ENCODE data around the gene VWA1.
"Not testable (repeated sequence)": the region's sequence is repeated elsewhere in the genome, so short reads cannot be mapped to it uniquely, and the experiment has no call there.

VWA1 gene

GRCh38 chr1:1402901-1403392 is 32.5 kb upstream of the VWA1 start:
- not testable (repeated sequence) for DNase-seq (ENCODE audit: low spot score)

- DNase-seq (ENCODE audit: low spot score) = no peak
These were observed 31.8 kb upstream of the VWA1 start for GRCh38 chr1:1403653-1404052.

GRCh38 chr1:1406101-1406820 is 29.2 kb upstream of the VWA1 start:
- no peak for DNase-seq (ENCODE audit: low spot score)

- DNase-seq (ENCODE audit: low spot score) = peak; percentile 93
These were observed 28.5 kb upstream of the VWA1 start, which contains the start of gene MRPL20 for GRCh38 chr1:1406821-1407635. MRPL20 (minus strand) TSS chr1:1407293; CDS start chr1:1407217, 76 bp downstream.

GRCh38 chr1:1407636-1408318 is 27.7 kb upstream of the VWA1 start:
- no peak for DNase-seq (ENCODE audit: low spot score)

- not testable (repeated sequence) for DNase-seq (ENCODE audit: low spot score)
These were observed 25.3 kb upstream of the VWA1 start for GRCh38 chr1:1410238-1410637.

GRCh38 chr1:1411626-1412025 is 23.9 kb upstream of the VWA1 start:
- DNase-seq (ENCODE audit: low spot score) = no peak

GRCh38 chr1:1412311-1412902 is 23.1 kb upstream of the VWA1 start:
- DNase-seq (ENCODE audit: low spot score) = not testable (repeated sequence)

GRCh38 chr1:1415751-1416150 is 19.7 kb upstream of the VWA1 start:
- no peak for DNase-seq (ENCODE audit: low spot score)

GRCh38 chr1:1417396-1417795 is 18.1 kb upstream of the VWA1 start:
- DNase-seq (ENCODE audit: low spot score) = not testable (repeated sequence)

GRCh38 chr1:1417825-1418463 is 17.5 kb upstream of the VWA1 start:
- not testable (repeated sequence) for DNase-seq (ENCODE audit: low spot score)

GRCh38 chr1:1418464-1419362 is 16.8 kb upstream of the VWA1 start:
- no peak for DNase-seq (ENCODE audit: low spot score)

GRCh38 chr1:1419363-1419812 is 16.1 kb upstream of the VWA1 start:
- no peak for DNase-seq (ENCODE audit: low spot score)

- no peak for DNase-seq (ENCODE audit: low spot score)
These were observed 15.5 kb upstream of the VWA1 start for GRCh38 chr1:1419813-1420653.

GRCh38 chr1:1420654-1421141 is 14.8 kb upstream of the VWA1 start:
- DNase-seq (ENCODE audit: low spot score) = no peak

GRCh38 chr1:1421147-1421906 is 14.2 kb upstream of the VWA1 start, which contains the start of gene ANKRD65:
ANKRD65 (minus strand) TSS chr1:1421276; CDS start chr1:1421005, 271 bp downstream.
- no peak for DNase-seq (ENCODE audit: low spot score)

- DNase-seq (ENCODE audit: low spot score) = no peak
These were observed 13.5 kb upstream of the VWA1 start for GRCh38 chr1:1421907-1422464.

Data from LoVo (cell line).